Ascending aorta (tissue), 2 donors: ENCODE results near the gene CD47. TPM values are rescaled to one million over a fixed set of nuclear protein-coding genes. Genes with fewer than 3 reads are reported as not detected.

Experiments
- DNase-seq, 2 donors: peaks; one replicate each; pipeline ENCODE4 v3.0.0-alpha.2; 2019; ENCODE audit warnings: low spot score in 2 of 2
- H3K27ac ChIP-seq, 2 donors: fragments of 200-600 bp; sonication (generic); one replicate each; pipeline ENCODE4 v1.5.1; 2016 to 2017; ENCODE audit warnings: mild to moderate bottlenecking in 1 of 2
- H3K27me3 ChIP-seq: fragments of 200-600 bp; sonication (generic); one replicate; pipeline ENCODE4 v1.5.1; 2017
- H3K36me3 ChIP-seq, 2 donors: fragments of 200-600 bp; sonication (generic); one replicate each; pipeline ENCODE4 v1.5.1; 2016
- H3K4me1 ChIP-seq, 2 donors: fragments of 200-600 bp; sonication (generic); one replicate each; pipeline ENCODE4 v1.5.1; 2016 to 2017; ENCODE audit warnings: mild to moderate bottlenecking in 1 of 2
- H3K4me3 ChIP-seq, 2 donors: fragments of 200-600 bp; sonication (generic); one replicate each; pipeline ENCODE4 v1.5.1; 2016 to 2017; ENCODE audit warnings: mild to moderate bottlenecking in 1 of 2
- H3K9me3 ChIP-seq, 2 donors: fragments of 200-600 bp; sonication (generic); one replicate each; pipeline ENCODE4 v1.5.1; 2016
- intact Hi-C: fragments of 100-400 bp; cut with DNase I; formaldehyde crosslinking; loops from one replicate; pipeline ENCODE4 v1.15.1; 2023
- total RNA-seq: library from RNA; depleted of rRNA; stranded (reverse); fragments of >200 nt; gene quantifications from one replicate; pipeline ENCODE4 v1.1.0, GENCODE V29; 2016
- TF ChIP-seq, protein P1 (sequence below), 3 experiments: fragments of 200-600 bp in 2 of 3; fragments of 450-650 bp in 1 of 3; sonication (generic) in 2 of 3; IDR thresholded peaks; one replicate each; pipeline ENCODE4 v1.5.1; 2016 to 2019; ENCODE audit warnings: antibody characterized with exemption in 3 of 3, mild to moderate bottlenecking in 1 of 3, moderate library complexity in 1 of 3

Gene CD47
- total RNA-seq, 1 donor from 2014 or later: 24.5 TPM

DNA sequence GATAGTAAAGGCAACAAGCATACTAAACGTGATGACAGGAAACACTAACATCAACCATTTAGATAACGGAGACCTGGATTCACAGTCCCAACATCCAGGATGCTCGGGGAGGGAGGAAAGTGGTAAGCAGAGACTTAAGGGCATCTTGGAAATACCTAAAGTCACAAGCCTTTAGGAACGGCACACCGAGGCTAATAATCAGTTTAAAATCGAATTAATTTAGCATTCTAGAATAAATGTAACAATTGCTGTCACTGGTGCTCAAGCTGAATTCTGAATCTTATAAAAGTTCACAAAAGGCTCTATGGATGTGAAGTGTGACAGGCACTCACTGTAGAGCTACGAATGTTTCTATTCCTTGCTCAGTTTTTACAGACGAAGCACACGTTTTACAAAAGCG lies 1.3 kb downstream of the CD47 start:
- Histone ChIP-seq H3K36me3 (no peaks in the 10 kb centered on the region), H3K4me3 (peak overlapping the region; percentile 92 to 100), H3K27me3 (no peaks in the 10 kb centered on the region), H3K4me1 (peaks cover 0 to 14% of the 10 kb centered on the region in 2 donors), H3K27ac (peak overlapping the region; percentile 86 to 96), H3K9me3 (no peaks in the 10 kb centered on the region)
- intact Hi-C loops: no loop called here
- no peak for DNase-seq
- TF ChIP-seq, protein P1, sequence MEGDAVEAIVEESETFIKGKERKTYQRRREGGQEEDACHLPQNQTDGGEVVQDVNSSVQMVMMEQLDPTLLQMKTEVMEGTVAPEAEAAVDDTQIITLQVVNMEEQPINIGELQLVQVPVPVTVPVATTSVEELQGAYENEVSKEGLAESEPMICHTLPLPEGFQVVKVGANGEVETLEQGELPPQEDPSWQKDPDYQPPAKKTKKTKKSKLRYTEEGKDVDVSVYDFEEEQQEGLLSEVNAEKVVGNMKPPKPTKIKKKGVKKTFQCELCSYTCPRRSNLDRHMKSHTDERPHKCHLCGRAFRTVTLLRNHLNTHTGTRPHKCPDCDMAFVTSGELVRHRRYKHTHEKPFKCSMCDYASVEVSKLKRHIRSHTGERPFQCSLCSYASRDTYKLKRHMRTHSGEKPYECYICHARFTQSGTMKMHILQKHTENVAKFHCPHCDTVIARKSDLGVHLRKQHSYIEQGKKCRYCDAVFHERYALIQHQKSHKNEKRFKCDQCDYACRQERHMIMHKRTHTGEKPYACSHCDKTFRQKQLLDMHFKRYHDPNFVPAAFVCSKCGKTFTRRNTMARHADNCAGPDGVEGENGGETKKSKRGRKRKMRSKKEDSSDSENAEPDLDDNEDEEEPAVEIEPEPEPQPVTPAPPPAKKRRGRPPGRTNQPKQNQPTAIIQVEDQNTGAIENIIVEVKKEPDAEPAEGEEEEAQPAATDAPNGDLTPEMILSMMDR (IDR thresholded peaks at IDR 0.05): no peak

- TF ChIP-seq, protein P1 (IDR thresholded peaks at IDR 0.05): no peak
- intact Hi-C loops: no loop called here
- H3K27me3 ChIP-seq: no peaks in the 10 kb centered on the region
These were observed 2.1 kb downstream of the CD47 start for GRCh38 chr3:108088697-108089096.

GRCh38 chr3:108088146-108088545 lies 2.7 kb downstream of the CD47 start:
- Histone ChIP-seq H3K4me3 (peak overlapping the region; percentile 12 to 100), H3K36me3 (no peaks in the 10 kb centered on the region), H3K27me3 (no peaks in the 10 kb centered on the region), H3K4me1 (peaks cover 0 to 21% of the 10 kb centered on the region in 2 donors), H3K9me3 (no peaks in the 10 kb centered on the region), H3K27ac (no peak overlapping the region)
- TF ChIP-seq, protein P1 (IDR thresholded peaks at IDR 0.05): no peak
- no peak for DNase-seq
- intact Hi-C loops: no loop called here

More at GRCh38 chr3:108088697-108089096, 2.1 kb downstream of the CD47 start:
- H3K36me3 ChIP-seq: no peaks in the 10 kb centered on the region
- DNase-seq: no peak
- no peak overlapping the region for H3K27ac ChIP-seq
- H3K9me3 ChIP-seq: no peaks in the 10 kb centered on the region
- H3K4me3 ChIP-seq: peak overlapping the region; percentile 92 to 100
- H3K4me1 ChIP-seq: peaks cover 0 to 18% of the 10 kb centered on the region in 2 donors

GRCh38 chr3:108086653-108087052 lies 4.2 kb downstream of the CD47 start:
- no peaks in the 10 kb centered on the region for H3K9me3 ChIP-seq
- no peak overlapping the region for H3K4me3 ChIP-seq
- TF ChIP-seq, protein P1 (IDR thresholded peaks at IDR 0.05): no peak
- no peak overlapping the region for H3K27ac ChIP-seq
- no peak for DNase-seq
- H3K36me3 ChIP-seq: no peaks in the 10 kb centered on the region
- intact Hi-C loops: no loop called here
- no peaks in the 10 kb centered on the region for H3K27me3 ChIP-seq
- H3K4me1 ChIP-seq: peaks cover 0 to 23% of the 10 kb centered on the region in 2 donors

- H3K27me3 ChIP-seq: no peaks in the 10 kb centered on the region
- H3K9me3 ChIP-seq: no peaks in the 10 kb centered on the region
- DNase-seq: no peak
- TF ChIP-seq, protein P1 (IDR thresholded peaks at IDR 0.05): no peak
- peaks cover 0 to 26% of the 10 kb centered on the region in 2 donors for H3K4me1 ChIP-seq
- intact Hi-C loops: no loop called here
- no peaks in the 10 kb centered on the region for H3K36me3 ChIP-seq
- H3K4me3 ChIP-seq: no peak overlapping the region
- H3K27ac ChIP-seq: no peak overlapping the region
These were observed 5.0 kb downstream of the CD47 start for GRCh38 chr3:108085810-108086350.

- H3K4me3 ChIP-seq: no peak overlapping the region
- TF ChIP-seq, protein P1 (IDR thresholded peaks at IDR 0.05): no peak
- no peak overlapping the region for H3K27ac ChIP-seq
- intact Hi-C loops: no loop called here
- H3K9me3 ChIP-seq: no peaks in the 10 kb centered on the region
- peaks cover 0 to 26% of the 10 kb centered on the region in 2 donors for H3K4me1 ChIP-seq
- H3K36me3 ChIP-seq: no peaks in the 10 kb centered on the region
- no peak for DNase-seq
- H3K27me3 ChIP-seq: no peaks in the 10 kb centered on the region
These were observed 5.5 kb downstream of the CD47 start for GRCh38 chr3:108085370-108085769.
